Smooth muscle cell (in vitro differentiated cells): Measurements from ENCODE around the gene TMEM237. TPM values are rescaled to one million over a fixed set of nuclear protein-coding genes. Genes with fewer than 3 reads are reported as not detected.

ENCODE experiments used
- DNase-seq: peaks from one replicate; lab custom pipeline; 2025; ENCODE audit not compliant: unreplicated experiment; lab: John Stamatoyannopoulos, UW
- H2AFZ ChIP-seq: fragments of 200-600 bp; sonication (generic); 2 replicates; pipeline ENCODE4 v1.6.0; 2016; ENCODE audit warnings: antibody characterized with exemption, low read depth, mild to moderate bottlenecking
- H3F3A ChIP-seq: fragments of 200-600 bp; sonication (generic); 2 replicates; pipeline ENCODE4 v1.6.0; 2017; ENCODE audit warnings: antibody characterized with exemption, low read depth
- H3K27ac ChIP-seq: fragments of 200-600 bp; sonication (generic); 2 replicates; pipeline ENCODE4 v1.5.1; 2016; ENCODE audit warnings: low read depth, mild to moderate bottlenecking
- H3K27me3 ChIP-seq: fragments of 200-600 bp; sonication (generic); 2 replicates; pipeline ENCODE4 v1.6.1; 2016; ENCODE audit warnings: low read depth, mild to moderate bottlenecking
- H3K36me3 ChIP-seq: fragments of 200-600 bp; sonication (generic); 2 replicates; pipeline ENCODE4 v1.5.1; 2016; ENCODE audit warnings: low read depth
- H3K4me1 ChIP-seq: fragments of 200-600 bp; sonication (generic); 2 replicates; pipeline ENCODE4 v1.5.1; 2016; ENCODE audit warnings: low read depth
- H3K4me2 ChIP-seq: fragments of 200-600 bp; sonication (generic); 2 replicates; pipeline ENCODE4 v1.6.0; 2016; ENCODE audit warnings: mild to moderate bottlenecking
- H3K4me3 ChIP-seq: fragments of 200-600 bp; sonication (generic); 2 replicates; pipeline ENCODE4 v1.5.1; 2016; ENCODE audit warnings: mild to moderate bottlenecking
- H3K79me2 ChIP-seq: fragments of 200-600 bp; sonication (generic); 2 replicates; pipeline ENCODE4 v1.6.0; 2016; ENCODE audit warnings: low read depth, mild to moderate bottlenecking
- H3K9ac ChIP-seq: fragments of 200-600 bp; sonication (generic); 2 replicates; pipeline ENCODE4 v1.6.0; 2016; ENCODE audit warnings: low read depth
- H3K9me3 ChIP-seq: fragments of 200-600 bp; sonication (generic); replicated peaks from 2 replicates; pipeline ENCODE4 v1.5.1; 2016; ENCODE audit warnings: low read depth
- H4K20me1 ChIP-seq: fragments of 200-600 bp; sonication (generic); 2 replicates; pipeline ENCODE4 v1.6.0; 2016; ENCODE audit warnings: low read depth
- WGBS: methylation state at CpG from one replicate; pipeline ENCODE4 v1.1.7; 2016; ENCODE audit warnings: low lambda C conversion rate; 5-methylcytosine and 5-hydroxymethylcytosine counted together
- polyA plus RNA-seq: library from polyadenylated mRNA; unstranded; fragments of >200 nt; fragmentation: Nextera tagmentation; extraction: Ambion mirVana; gene quantifications from 2 replicates; pipeline ENCODE4 v1.2.1, GENCODE V29; 2016
- total RNA-seq: library from RNA; depleted of rRNA; stranded (reverse); fragments of >200 nt; gene quantifications from 2 replicates; pipeline ENCODE4 v1.2.3, GENCODE V29; 2014
- TF ChIP-seq, protein P1 (sequence below): fragments of 200-600 bp; sonication (generic); IDR thresholded peaks from 2 replicates; pipeline ENCODE4 v1.5.1; 2017; ENCODE audit warnings: borderline replicate concordance, mild to moderate bottlenecking, antibody characterized with exemption; ENCODE audit not compliant: insufficient read depth, poor library complexity, severe bottlenecking

Gene TMEM237
- total and polyA plus RNA-seq, 2 experiments from 2014 or later, result 25.6 to 47.4 TPM

DNA sequence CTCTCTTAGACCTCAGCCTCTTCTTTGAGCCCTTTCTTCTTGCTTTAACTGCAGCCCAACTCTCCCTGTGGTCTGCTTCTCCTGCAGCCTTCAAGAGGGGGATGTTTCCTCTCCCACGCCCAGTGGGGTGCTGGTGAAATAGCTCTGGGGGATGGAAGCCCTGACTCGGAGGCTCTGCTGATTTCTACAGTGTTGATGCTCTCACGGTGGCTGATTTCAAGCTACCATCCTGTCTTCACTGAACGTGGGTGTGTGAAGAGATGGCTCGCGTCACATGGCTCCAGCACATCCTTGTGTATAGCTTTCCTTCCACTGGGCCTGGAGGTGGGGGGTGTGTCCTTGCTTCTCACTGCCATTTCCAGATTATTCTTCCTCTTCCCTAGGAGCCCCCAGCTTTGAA lies 35.1 kb upstream of the TMEM237 start:
- H3F3A ChIP-seq, result no peaks in the 10 kb centered on the region
- peaks cover 3% of the 10 kb centered on the region for H3K4me1 ChIP-seq
- H3K4me2 ChIP-seq, result no peak overlapping the region
- no peaks in the 10 kb centered on the region for H3K27me3 ChIP-seq
- DNase-seq, result no peak
- H4K20me1 ChIP-seq, result no peaks in the 10 kb centered on the region
- TF ChIP-seq, protein P1, sequence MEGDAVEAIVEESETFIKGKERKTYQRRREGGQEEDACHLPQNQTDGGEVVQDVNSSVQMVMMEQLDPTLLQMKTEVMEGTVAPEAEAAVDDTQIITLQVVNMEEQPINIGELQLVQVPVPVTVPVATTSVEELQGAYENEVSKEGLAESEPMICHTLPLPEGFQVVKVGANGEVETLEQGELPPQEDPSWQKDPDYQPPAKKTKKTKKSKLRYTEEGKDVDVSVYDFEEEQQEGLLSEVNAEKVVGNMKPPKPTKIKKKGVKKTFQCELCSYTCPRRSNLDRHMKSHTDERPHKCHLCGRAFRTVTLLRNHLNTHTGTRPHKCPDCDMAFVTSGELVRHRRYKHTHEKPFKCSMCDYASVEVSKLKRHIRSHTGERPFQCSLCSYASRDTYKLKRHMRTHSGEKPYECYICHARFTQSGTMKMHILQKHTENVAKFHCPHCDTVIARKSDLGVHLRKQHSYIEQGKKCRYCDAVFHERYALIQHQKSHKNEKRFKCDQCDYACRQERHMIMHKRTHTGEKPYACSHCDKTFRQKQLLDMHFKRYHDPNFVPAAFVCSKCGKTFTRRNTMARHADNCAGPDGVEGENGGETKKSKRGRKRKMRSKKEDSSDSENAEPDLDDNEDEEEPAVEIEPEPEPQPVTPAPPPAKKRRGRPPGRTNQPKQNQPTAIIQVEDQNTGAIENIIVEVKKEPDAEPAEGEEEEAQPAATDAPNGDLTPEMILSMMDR, result no peak
- H3K4me3 ChIP-seq, result no peak overlapping the region
- 60% methylated on average over 6 of the region's 6 CpGs for WGBS
- H2AFZ ChIP-seq, result no peak overlapping the region
- H3K79me2 ChIP-seq, result no peaks in the 10 kb centered on the region
- H3K9me3 ChIP-seq, result no peaks in the 10 kb centered on the region
- H3K36me3 ChIP-seq, result no peaks in the 10 kb centered on the region
- H3K9ac ChIP-seq, result no peak overlapping the region
- H3K27ac ChIP-seq, result no peak overlapping the region

DNA sequence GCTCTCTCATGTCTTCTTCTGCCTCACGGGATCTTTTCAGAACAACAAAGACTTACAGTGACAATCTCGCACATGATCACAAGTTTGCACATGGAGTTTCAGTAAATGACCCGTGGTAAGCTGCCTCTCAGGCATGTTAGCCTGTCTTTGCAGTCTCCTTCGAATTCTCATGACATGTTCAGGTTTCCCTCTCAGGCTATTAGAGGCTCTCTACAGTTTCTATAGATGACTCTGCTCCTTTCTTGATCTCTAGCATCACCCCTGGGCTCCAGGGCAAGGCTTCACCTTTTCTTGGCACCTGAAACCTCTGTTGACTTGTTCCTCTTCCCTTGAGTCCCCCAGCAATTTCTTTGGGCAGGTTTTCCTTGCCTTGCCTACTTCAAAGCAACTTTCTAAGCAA lies 32.2 kb upstream of the TMEM237 start:
- no peaks in the 10 kb centered on the region for H3K79me2 ChIP-seq
- no peaks in the 10 kb centered on the region for H3K9me3 ChIP-seq
- 72% methylated on average over 4 of the region's 4 CpGs for WGBS
- H3K4me3 ChIP-seq, result no peak overlapping the region
- H3K27ac ChIP-seq, result no peak overlapping the region
- TF ChIP-seq, protein P1, result no peak
- H4K20me1 ChIP-seq, result no peaks in the 10 kb centered on the region
- H3K9ac ChIP-seq, result no peak overlapping the region
- H3K36me3 ChIP-seq, result no peaks in the 10 kb centered on the region
- H3K4me2 ChIP-seq, result no peak overlapping the region
- H2AFZ ChIP-seq, result no peak overlapping the region
- DNase-seq, result no peak
- H3F3A ChIP-seq, result no peaks in the 10 kb centered on the region
- no peaks in the 10 kb centered on the region for H3K27me3 ChIP-seq
- H3K4me1 ChIP-seq, result peaks cover 3% of the 10 kb centered on the region

DNA sequence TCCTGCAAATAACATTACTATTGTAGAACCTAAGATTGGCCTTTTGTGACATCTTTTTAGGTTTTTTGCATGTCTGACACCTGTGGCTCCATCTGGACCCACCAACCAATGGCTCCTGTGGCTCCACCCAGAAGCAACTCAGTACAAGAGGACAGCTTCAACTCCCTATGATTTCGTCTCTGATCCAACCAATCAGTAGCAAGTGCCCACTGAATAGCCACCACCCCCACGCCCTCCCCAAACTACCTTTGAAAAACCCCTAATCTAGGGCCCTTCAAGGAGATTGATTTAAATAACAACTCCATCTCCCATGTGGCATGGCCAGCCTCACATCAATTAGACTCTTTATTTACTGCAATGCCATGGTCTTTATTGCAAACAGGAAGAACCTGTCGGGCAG lies 31.5 kb upstream of the TMEM237 start:
- no peak for DNase-seq
- Histone ChIP-seq H3K36me3 (no peaks in the 10 kb centered on the region), H3K79me2 (no peaks in the 10 kb centered on the region), H3K27ac (no peak overlapping the region), H3K9ac (no peak overlapping the region), H4K20me1 (no peaks in the 10 kb centered on the region), H3K4me1 (peaks cover 3% of the 10 kb centered on the region), H3K4me2 (no peak overlapping the region), H3K4me3 (no peak overlapping the region), H2AFZ (no peak overlapping the region), H3K27me3 (no peaks in the 10 kb centered on the region), H3K9me3 (no peaks in the 10 kb centered on the region), H3F3A (no peaks in the 10 kb centered on the region)
- 91% methylated on average over 3 of the region's 3 CpGs for WGBS
- TF ChIP-seq, protein P1, result no peak

DNA sequence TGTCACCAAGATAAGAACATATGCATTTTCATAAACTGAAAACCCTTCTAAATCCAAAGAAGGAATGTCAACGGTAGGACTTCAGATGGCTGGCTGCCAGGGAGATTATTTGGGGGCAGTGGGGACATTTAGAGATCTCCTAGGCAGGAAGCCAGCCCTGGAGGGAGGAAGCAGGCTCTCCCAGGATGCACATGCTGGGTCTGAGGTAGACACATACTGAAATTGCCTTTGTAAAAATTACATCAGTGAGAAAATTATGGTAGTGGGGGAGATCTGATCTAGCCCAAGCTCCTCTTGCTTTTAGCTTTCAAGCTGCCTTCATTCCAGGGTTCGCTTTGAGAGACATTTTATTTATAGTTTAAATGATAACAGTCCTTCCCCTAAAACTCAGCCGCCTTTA lies 31.0 kb upstream of the TMEM237 start:
- Histone ChIP-seq H3K27ac (no peak overlapping the region), H3K4me3 (no peak overlapping the region), H3K9me3 (no peaks in the 10 kb centered on the region), H3K4me1 (peaks cover 3% of the 10 kb centered on the region), H3K9ac (no peak overlapping the region), H3K79me2 (no peaks in the 10 kb centered on the region), H4K20me1 (no peaks in the 10 kb centered on the region), H3K27me3 (no peaks in the 10 kb centered on the region), H3K4me2 (no peak overlapping the region), H3F3A (no peaks in the 10 kb centered on the region), H3K36me3 (no peaks in the 10 kb centered on the region), H2AFZ (no peak overlapping the region)
- no peak for DNase-seq
- WGBS, result 59% methylated on average over 3 of the region's 3 CpGs
- TF ChIP-seq, protein P1, result no peak
